Suprapubic skin (tissue), 4 donors: ENCODE data around the gene GRID1. TPM values are rescaled to one million over a fixed set of nuclear protein-coding genes. Genes with fewer than 3 reads are reported as not detected.

ENCODE experiments used
- DNase-seq, 2 donors: peaks; one replicate each; pipeline ENCODE4 v3.0.0-alpha.2; 2019; ENCODE audit warnings: low spot score in 2 of 2
- H3K27ac ChIP-seq: fragments of 200-600 bp; sonication (generic); one replicate; pipeline ENCODE4 v1.5.1; 2019
- H3K27me3 ChIP-seq: fragments of 200-600 bp; sonication (generic); one replicate; pipeline ENCODE4 v1.5.1; 2019
- H3K36me3 ChIP-seq: fragments of 200-600 bp; sonication (generic); one replicate; pipeline ENCODE4 v1.5.1; 2019
- H3K4me1 ChIP-seq: fragments of 200-600 bp; sonication (generic); one replicate; pipeline ENCODE4 v1.5.1; 2019
- H3K4me3 ChIP-seq: fragments of 200-600 bp; sonication (generic); one replicate; pipeline ENCODE4 v1.5.1; 2019; ENCODE audit warnings: mild to moderate bottlenecking
- H3K9me3 ChIP-seq: fragments of 200-600 bp; sonication (generic); one replicate; pipeline ENCODE4 v1.5.1; 2019
- CTCF ChIP-seq, 2 donors: fragments of 200-600 bp in 1 of 2; fragments of 450-650 bp in 1 of 2; sonication (generic) in 1 of 2; IDR thresholded peaks; one replicate each; pipeline ENCODE4 v1.5.1; 2016 to 2019; ENCODE audit warnings: antibody characterized with exemption in 2 of 2, mild to moderate bottlenecking in 1 of 2, moderate library complexity in 1 of 2
- EP300 ChIP-seq: sonication (generic); formaldehyde crosslinking; IDR thresholded peaks from one replicate; pipeline ENCODE4 v1.6.1; 2017; ENCODE audit warnings: antibody characterized with exemption
- POLR2A ChIP-seq, 2 donors: fragments of 450-650 bp; IDR thresholded peaks; one replicate each; pipeline ENCODE4 v1.6.1; 2017; ENCODE audit warnings: antibody characterized with exemption in 2 of 2, mild to moderate bottlenecking in 2 of 2, moderate library complexity in 2 of 2
- POLR2AphosphoS5 ChIP-seq, 3 donors: sonication (generic); formaldehyde crosslinking; IDR thresholded peaks; one replicate each; pipeline ENCODE4 v1.6.1; 2017; ENCODE audit warnings: antibody characterized with exemption in 3 of 3
- WGBS: methylation state at CpG from one replicate; pipeline ENCODE4 v1.1.5; 2018; 5-methylcytosine and 5-hydroxymethylcytosine counted together
- total RNA-seq, 4 donors: library from RNA; depleted of rRNA; stranded (reverse); fragments of >200 nt; gene quantifications; one replicate each; pipeline ENCODE4 v1.1.0, GENCODE V29; 2016

GRID1 gene
- total RNA-seq, 4 donors from 2014 or later = 1.8 to 3.1 (median 2.4) TPM

- Histone ChIP-seq H3K4me1 (no peaks in the 10 kb centered on the region), H3K27ac (no peak overlapping the region), H3K27me3 (no peaks in the 10 kb centered on the region), H3K36me3 (no peaks in the 10 kb centered on the region), H3K4me3 (no peak overlapping the region), H3K9me3 (no peaks in the 10 kb centered on the region)
- 56% methylated on average over 3 of the region's 3 CpGs for WGBS
- TF ChIP-seq POLR2A (IDR thresholded peaks at IDR 0.05) (no peak), CTCF (IDR thresholded peaks at IDR 0.05) (no peak), EP300 (no peak), POLR2AphosphoS5 (IDR thresholded peaks at IDR 0.05) (no peak)
- DNase-seq = no peak
These were observed 55.4 kb downstream of the GRID1 start for GRCh38 chr10:86311190-86311589.

- Histone ChIP-seq H3K27ac (no peak overlapping the region), H3K4me3 (no peak overlapping the region), H3K4me1 (no peaks in the 10 kb centered on the region), H3K27me3 (no peaks in the 10 kb centered on the region), H3K36me3 (no peaks in the 10 kb centered on the region), H3K9me3 (no peaks in the 10 kb centered on the region)
- TF ChIP-seq POLR2AphosphoS5 (IDR thresholded peaks at IDR 0.05) (no peak), POLR2A (IDR thresholded peaks at IDR 0.05) (no peak), EP300 (no peak), CTCF (IDR thresholded peaks at IDR 0.05) (no peak)
- no peak for DNase-seq
- WGBS = 40% methylated on average over 1 of the region's 1 CpG
These were observed 55.9 kb downstream of the GRID1 start for GRCh38 chr10:86310702-86311101.

DNA sequence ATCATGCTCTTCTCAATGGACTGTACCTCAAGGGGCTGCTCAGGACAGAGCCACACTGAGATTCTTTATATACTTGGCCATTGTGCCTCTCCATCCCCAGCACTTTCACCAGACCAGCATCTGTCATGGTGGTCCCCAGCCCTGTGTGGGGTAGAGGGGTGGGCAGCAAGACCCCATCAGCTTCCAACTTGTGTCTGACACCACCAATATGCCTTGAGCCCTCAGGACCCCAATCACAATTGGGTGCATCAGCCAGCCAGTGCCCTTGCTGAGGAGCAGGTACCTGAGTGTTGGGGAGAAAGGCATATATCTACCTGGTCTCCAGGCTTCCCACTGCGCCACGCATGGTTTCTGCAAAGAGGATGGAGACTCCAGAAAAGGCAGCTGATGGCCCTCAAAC, 56.3 kb downstream of the GRID1 start:
- TF ChIP-seq CTCF (IDR thresholded peaks at IDR 0.05) (no peak), POLR2AphosphoS5 (IDR thresholded peaks at IDR 0.05) (no peak), EP300 (no peak), POLR2A (IDR thresholded peaks at IDR 0.05) (no peak)
- peak in 1 of 2 donors; percentile 29 for DNase-seq
- Histone ChIP-seq H3K36me3 (no peaks in the 10 kb centered on the region), H3K4me3 (no peak overlapping the region), H3K9me3 (no peaks in the 10 kb centered on the region), H3K27me3 (no peaks in the 10 kb centered on the region), H3K4me1 (no peaks in the 10 kb centered on the region), H3K27ac (no peak overlapping the region)
- WGBS = no CpG with 5 or more reads among the region's 2 CpGs

- H3K36me3 ChIP-seq = no peaks in the 10 kb centered on the region
- H3K4me3 ChIP-seq = no peak overlapping the region
- no peaks in the 10 kb centered on the region for H3K4me1 ChIP-seq
- 77% methylated on average over 1 of the region's 1 CpG for WGBS
- H3K27me3 ChIP-seq = no peaks in the 10 kb centered on the region
- no peaks in the 10 kb centered on the region for H3K9me3 ChIP-seq
- TF ChIP-seq EP300 = no peak
- no peak for TF ChIP-seq POLR2A (IDR thresholded peaks at IDR 0.05)
- TF ChIP-seq CTCF (IDR thresholded peaks at IDR 0.05) = no peak
- TF ChIP-seq POLR2AphosphoS5 (IDR thresholded peaks at IDR 0.05) = no peak
- DNase-seq = peak in 1 of 2 donors; percentile 69
- no peak overlapping the region for H3K27ac ChIP-seq
These were observed 58.5 kb downstream of the GRID1 start for GRCh38 chr10:86308056-86308455.

DNA sequence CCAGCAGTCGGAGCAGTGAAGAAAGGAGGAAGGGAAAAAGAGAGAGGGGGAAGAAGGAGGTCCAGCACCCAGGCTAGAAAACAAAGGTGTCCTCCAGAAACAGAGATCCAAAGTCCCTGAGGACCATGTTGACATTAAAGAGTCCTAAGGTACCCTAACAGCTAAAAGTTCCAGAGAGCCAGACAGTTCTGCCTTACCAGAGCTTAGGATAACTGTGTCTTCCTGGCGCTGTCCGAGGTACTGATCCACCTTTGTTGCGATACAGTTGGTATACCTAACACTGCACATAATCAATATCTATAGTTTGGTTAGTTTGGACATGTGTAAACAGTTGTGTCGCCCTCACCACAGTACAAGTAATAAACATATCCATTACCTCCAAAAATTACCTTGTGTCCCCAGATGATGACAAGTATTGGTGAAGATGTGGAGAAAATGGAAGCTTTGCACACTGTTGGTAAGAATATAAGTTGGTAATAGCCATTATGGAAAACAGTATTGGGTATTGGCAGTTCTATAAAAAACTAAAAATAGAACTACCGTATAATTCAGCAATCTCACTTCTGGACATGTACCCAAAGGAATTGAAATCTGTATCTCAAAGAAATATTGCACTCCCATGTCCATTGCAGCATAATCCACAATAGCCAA, 59.8 kb downstream of the GRID1 start:
- no peaks in the 10 kb centered on the region for H3K36me3 ChIP-seq
- peak in 1 of 2 donors; percentile 4 for DNase-seq
- TF ChIP-seq POLR2AphosphoS5 (IDR thresholded peaks at IDR 0.05) = no peak
- no peak for TF ChIP-seq CTCF (IDR thresholded peaks at IDR 0.05)
- TF ChIP-seq EP300 = no peak
- no peak for TF ChIP-seq POLR2A (IDR thresholded peaks at IDR 0.05)
- H3K9me3 ChIP-seq = no peaks in the 10 kb centered on the region
- H3K27me3 ChIP-seq = no peaks in the 10 kb centered on the region
- no peak overlapping the region for H3K27ac ChIP-seq
- no peaks in the 10 kb centered on the region for H3K4me1 ChIP-seq
- WGBS = 32% methylated on average over 6 of the region's 6 CpGs
- H3K4me3 ChIP-seq = no peak overlapping the region
